ENCODE data around the gene GRAMD4.

GRAMD4 gene

GRCh38 chr22:46656856-46657654 lies 36.9 kb downstream of the GRAMD4 start:
- DNase-seq (ENCODE audit: low read depth): no peak

- no peak for DNase-seq (ENCODE audit: low read depth)
These were observed 37.4 kb downstream of the GRAMD4 start for GRCh38 chr22:46657655-46657953.

- no peak for DNase-seq (ENCODE audit: low read depth)
These were observed 38.1 kb downstream of the GRAMD4 start for GRCh38 chr22:46657996-46658947.

- no peak for DNase-seq (ENCODE audit: low read depth)
These were observed 39.0 kb downstream of the GRAMD4 start for GRCh38 chr22:46659059-46659790.

- DNase-seq (ENCODE audit: low read depth): no peak
These were observed 39.6 kb downstream of the GRAMD4 start for GRCh38 chr22:46659791-46660186.

- no peak for DNase-seq (ENCODE audit: low read depth)
These were observed 40.5 kb downstream of the GRAMD4 start for GRCh38 chr22:46660604-46661201.

GRCh38 chr22:46661221-46661851 lies 41.1 kb downstream of the GRAMD4 start:
- DNase-seq (ENCODE audit: low read depth): no peak

- DNase-seq (ENCODE audit: low read depth): no peak
These were observed 42.0 kb downstream of the GRAMD4 start for GRCh38 chr22:46662226-46662625.

GRCh38 chr22:46663001-46663400 lies 42.8 kb downstream of the GRAMD4 start:
- DNase-seq (ENCODE audit: low read depth): no peak

- no peak for DNase-seq (ENCODE audit: low read depth)
These were observed 43.4 kb downstream of the GRAMD4 start for GRCh38 chr22:46663436-46664100.

GRCh38 chr22:46664301-46664855 lies 44.2 kb downstream of the GRAMD4 start:
- no peak for DNase-seq (ENCODE audit: low read depth)

GRCh38 chr22:46665151-46665695 lies 45.0 kb downstream of the GRAMD4 start:
- DNase-seq (ENCODE audit: low read depth): no peak

GRCh38 chr22:46665751-46666280 lies 45.6 kb downstream of the GRAMD4 start:
- no peak for DNase-seq (ENCODE audit: low read depth)

- no peak for DNase-seq (ENCODE audit: low read depth)
These were observed 46.5 kb downstream of the GRAMD4 start for GRCh38 chr22:46666577-46667244.

GRCh38 chr22:46667245-46667623 lies 47.0 kb downstream of the GRAMD4 start:
- no peak for DNase-seq (ENCODE audit: low read depth)

GRCh38 chr22:46668116-46668515 lies 47.9 kb downstream of the GRAMD4 start:
- no peak for DNase-seq (ENCODE audit: low read depth)

- DNase-seq (ENCODE audit: low read depth): no peak
These were observed 49.0 kb downstream of the GRAMD4 start for GRCh38 chr22:46669201-46669600.

- no peak for DNase-seq (ENCODE audit: low read depth)
These were observed 51.7 kb downstream of the GRAMD4 start for GRCh38 chr22:46671824-46672432.

- no peak for DNase-seq (ENCODE audit: low read depth)
These were observed 52.5 kb downstream of the GRAMD4 start for GRCh38 chr22:46672731-46673130.

All from stimulated activated CD8-positive, alpha-beta memory T cell treated with anti-CD3 and anti-CD28 coated beads, Interleukin-4, amount 100 ng/mL, for 24 hours (primary cell).